ENCODE results near the gene CAMK2N1.

Gene CAMK2N1

DNA sequence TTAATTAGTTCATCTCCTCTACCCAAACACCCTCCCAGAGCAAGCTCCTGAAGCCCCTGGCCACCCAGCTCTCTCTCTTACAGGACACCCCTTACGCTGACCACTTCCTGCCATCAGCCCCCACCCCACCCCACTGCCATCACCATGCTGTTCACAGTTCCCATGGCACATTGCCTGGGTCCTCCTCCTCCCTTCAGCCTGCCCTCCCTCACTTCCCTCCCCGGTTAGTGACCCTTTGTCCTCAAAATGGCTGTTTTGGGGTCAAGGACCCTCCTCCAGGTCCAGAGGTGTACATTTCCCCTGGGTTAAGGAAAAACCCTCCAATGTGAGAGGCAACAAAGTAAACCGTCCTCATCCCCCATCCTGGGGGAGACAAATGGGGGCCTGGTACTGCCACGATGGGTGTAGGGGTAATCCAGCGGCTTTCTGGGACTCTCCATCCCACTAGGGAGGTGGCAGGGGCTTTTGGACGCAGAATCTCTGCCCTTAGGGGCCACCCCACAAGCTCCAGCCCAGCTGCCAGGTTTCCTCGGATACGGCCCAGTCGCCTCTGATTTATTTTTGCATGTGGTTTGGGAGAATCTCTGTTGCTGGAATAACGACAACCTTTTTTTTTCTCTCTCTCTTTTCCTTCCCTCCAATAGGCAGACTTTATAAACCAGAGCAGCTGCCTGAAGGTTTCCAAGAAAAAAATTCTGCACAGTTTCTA is 8.5 kb downstream of the CAMK2N1 start:
- DNase-seq: no peak

GRCh38 chr1:20476265-20477038 is 9.6 kb downstream of the CAMK2N1 start:
- DNase-seq: no peak

DNA sequence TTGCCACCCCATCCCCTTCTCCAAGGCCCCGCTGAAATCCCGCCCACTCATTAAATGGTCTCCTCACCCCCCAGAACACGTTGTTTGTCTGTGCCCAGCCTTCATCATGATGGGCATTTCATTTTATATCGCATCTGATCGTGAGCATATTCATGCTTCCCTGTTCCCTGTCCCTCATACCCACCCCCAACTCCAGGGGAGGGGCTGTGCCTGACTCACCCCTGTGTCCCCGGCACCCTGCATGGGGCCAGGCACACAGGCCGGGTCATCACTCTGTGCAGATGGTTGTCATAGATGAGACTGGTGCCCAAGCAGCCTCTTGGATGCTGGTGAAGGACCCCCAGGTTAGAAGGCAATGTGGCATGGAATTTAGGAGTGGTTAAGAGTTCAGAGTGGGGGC is 11.0 kb downstream of the CAMK2N1 start:
- no peak for DNase-seq

- no peak for DNase-seq
These were observed 11.6 kb downstream of the CAMK2N1 start for GRCh38 chr1:20474333-20474975.

- DNase-seq: no peak
These were observed 12.1 kb downstream of the CAMK2N1 start for GRCh38 chr1:20473894-20474293.

GRCh38 chr1:20472860-20473711 is 12.9 kb downstream of the CAMK2N1 start:
- no peak for DNase-seq

DNA sequence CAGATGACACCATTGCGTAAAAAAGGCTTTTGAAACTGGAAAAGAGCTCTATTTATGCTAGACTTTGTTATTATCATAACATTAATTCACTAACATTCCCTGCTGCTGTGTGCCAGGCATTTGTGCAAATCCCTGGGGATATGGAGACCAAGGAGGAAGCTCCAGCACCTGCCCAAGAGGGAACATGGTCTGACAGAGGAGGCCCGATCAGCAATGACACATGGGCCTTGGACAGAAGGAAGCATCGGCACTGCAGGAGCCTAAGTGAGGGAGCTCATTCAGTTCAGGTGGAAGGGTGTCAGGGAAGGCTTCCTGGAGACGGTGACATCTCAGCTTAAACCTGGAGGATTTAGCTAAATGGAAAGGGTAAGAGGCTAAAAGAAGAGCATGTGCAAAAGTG is 13.9 kb downstream of the CAMK2N1 start:
- DNase-seq: no peak

DNA sequence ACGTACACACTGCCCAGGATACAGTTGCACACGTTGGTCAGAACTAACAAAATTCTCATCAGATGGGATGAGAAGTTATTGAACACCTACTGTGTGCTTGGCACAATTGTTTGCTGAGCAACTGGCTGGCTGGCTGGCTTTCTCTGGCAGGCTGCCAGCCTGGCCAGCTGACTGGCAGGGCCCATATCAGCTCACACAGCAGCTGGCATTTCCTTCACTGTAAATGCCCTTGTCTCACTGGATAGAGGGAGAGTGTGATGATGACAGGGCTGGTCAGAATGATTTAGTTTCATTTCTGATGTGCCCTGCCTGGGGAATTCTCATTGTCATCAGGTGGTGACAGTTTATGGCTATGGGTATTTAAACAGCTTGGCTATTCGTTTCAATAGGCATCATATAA is 15.8 kb downstream of the CAMK2N1 start:
- no peak for DNase-seq

DNA sequence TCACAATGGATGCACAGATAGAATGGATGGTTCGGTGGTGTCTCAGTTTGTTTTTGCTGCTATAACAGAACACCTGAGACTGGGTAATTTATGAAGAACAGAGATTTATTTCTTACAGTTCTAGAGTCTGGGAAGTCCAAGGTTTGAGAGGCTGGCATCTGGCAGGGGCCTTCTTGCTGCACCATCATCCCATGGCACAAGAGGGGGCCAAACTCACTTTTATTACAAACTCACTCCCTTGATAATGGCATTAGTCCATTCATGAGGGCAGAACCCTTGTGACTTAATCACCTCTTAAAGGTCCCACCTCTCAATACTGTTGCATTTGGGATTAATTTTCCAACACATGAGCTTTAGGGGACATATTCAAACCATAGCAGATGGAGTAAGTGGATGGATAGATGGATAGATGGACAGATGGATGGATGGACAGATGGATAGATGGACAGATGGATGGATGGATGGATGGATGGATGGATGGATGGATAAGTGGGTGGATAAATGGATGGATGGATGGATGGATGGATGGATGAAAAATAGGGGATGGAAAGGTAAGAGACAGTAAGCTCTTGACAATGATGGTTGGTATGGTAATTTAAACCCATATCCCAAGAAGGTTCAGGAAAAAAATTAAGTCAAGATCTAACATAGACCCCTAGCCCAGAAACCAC is 16.5 kb downstream of the CAMK2N1 start:
- no peak for DNase-seq

DNA sequence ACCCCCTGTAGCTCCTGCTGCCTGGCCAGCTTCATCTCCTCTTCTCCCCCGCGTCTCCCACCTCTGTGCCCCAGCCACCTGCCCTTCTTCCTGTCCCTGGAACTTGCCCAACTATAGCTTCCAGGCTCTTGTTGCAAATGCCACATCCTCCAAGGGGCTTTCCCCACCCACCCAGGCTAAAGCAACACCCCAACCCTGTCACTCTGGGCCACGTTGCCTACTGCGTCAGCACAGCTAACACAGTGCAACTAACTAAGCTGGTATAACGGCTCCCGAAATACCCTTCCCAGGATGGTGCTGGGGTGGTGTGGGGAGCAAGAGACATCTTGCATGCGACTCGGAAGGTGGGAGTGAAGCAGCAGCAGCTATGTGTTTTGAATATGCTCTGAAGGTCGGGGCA is 19.7 kb downstream of the CAMK2N1 start:
- no peak for DNase-seq

DNA sequence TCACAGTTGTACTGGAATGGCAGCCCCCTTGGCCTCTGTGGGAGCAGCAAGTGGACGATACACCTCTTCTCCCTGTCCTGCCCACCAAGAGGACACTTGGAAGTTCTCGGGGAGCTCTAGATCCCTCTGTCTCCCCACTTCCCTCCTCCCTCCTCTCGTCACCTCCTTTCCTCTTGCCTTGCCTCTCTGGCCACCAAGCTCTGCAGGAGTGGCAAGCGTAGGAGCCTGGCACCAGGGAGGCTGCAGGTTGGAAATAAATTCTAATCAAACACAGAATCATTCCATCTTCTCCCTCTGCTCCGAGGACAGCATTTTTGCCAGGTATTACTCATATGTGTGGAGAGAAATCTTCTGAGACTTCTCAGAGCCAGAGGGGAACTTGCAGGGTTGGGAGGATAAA is 20.8 kb downstream of the CAMK2N1 start:
- no peak for DNase-seq

GRCh38 chr1:20463502-20463901 is 22.5 kb downstream of the CAMK2N1 start:
- DNase-seq: no peak

DNA sequence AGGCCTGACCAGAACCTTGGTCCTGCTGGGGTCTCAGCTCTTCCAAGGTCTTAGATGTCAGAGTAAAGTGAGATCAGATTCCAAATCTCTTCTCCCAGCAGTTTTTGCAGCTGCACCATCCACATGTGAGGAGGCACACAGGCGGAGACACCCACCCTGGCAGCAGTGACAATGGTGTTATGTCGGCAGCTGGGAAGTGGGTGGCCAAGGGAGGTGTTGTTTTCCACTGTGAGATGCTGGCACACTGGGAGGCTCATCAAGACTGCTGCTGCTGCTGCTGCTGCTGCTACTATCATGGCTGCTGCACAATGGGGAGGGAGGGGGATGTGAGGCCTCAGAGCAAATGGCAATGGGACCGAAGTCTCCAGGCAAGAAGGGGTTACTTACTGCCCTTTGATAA is 23.6 kb downstream of the CAMK2N1 start:
- no peak for DNase-seq

DNA sequence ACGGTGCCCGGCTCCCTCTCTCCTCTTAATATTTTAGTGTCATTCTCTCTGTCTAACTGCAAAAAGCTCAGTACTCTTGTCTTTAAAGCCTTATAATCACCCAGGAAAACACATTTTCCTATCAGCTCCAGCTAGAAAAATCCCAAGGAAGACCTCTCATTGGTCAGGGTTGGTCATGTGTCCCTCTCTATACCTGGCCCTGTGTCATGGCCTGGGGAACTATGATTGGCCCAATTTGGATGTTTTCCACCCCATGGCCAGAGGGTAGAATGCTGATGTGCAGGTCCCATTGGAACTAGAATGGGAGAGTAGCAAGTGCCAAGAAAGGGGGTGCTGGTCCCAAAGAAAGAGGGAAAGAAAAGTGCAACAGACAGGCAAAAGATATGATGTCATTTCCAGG is 27.3 kb downstream of the CAMK2N1 start:
- DNase-seq: no peak

- DNase-seq: no peak
These were observed 32.0 kb downstream of the CAMK2N1 start for GRCh38 chr1:20454004-20454403.

GRCh38 chr1:20449735-20450311 is 36.2 kb downstream of the CAMK2N1 start:
- DNase-seq: no peak

GRCh38 chr1:20448671-20449071 is 37.3 kb downstream of the CAMK2N1 start:
- DNase-seq: no peak

DNA sequence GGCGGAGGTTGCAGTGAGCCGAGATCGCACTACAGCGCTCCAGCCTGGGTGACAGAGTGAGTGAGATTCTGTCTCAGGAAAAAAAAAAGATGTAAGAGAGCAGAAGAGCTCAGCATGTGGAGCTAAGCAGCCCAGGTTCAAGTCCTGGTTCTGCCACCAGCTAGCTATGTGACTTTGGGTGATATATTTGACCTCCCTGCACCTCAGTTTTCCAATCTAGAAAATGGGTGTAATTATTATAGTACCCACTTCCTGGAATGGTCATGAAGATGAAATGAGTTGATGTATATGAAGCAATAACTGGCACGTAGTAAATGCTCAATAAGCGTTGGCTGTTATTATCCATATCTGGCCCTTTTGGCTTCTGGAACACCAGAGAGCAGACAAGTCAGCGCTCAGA is 38.2 kb downstream of the CAMK2N1 start:
- no peak for DNase-seq

DNA sequence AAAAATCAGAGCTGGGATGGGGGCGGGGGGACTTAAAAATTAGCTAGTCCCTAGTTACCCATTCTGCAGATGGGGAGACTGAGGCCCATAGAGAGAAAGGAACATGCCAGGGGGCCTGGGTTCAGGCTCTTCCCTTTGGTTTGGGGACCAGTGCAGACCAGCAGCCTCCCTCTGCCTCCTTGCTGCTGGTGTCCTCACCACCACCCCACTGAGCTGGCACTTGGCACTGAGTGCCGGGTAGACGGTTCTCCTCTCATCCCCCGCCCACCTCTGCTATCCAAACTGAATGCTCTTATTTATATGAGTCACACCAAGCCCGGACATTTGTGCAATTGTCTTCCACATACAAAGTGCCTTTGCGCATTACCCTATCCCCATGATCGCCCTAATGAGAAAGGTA is 39.2 kb downstream of the CAMK2N1 start:
- DNase-seq: no peak

DNA sequence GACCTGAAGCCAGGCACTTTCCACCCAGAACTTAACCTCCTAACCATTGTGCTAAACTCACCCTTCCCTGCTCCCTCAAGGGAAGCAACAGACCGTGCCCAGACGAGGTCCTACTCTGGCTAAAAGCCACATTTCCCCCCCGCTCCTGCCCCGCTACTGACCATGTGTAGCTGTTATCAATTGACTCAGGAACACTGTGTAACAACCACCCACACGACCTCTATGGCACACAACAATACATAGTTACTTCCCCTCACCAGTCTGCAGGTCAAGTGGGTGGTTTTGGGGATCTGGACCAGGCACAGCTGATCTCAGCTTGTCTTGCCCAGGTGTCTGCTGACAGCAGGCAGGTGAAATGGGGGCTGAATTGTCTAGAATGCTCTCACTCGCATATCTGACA is 40.1 kb downstream of the CAMK2N1 start:
- DNase-seq: no peak

DNA sequence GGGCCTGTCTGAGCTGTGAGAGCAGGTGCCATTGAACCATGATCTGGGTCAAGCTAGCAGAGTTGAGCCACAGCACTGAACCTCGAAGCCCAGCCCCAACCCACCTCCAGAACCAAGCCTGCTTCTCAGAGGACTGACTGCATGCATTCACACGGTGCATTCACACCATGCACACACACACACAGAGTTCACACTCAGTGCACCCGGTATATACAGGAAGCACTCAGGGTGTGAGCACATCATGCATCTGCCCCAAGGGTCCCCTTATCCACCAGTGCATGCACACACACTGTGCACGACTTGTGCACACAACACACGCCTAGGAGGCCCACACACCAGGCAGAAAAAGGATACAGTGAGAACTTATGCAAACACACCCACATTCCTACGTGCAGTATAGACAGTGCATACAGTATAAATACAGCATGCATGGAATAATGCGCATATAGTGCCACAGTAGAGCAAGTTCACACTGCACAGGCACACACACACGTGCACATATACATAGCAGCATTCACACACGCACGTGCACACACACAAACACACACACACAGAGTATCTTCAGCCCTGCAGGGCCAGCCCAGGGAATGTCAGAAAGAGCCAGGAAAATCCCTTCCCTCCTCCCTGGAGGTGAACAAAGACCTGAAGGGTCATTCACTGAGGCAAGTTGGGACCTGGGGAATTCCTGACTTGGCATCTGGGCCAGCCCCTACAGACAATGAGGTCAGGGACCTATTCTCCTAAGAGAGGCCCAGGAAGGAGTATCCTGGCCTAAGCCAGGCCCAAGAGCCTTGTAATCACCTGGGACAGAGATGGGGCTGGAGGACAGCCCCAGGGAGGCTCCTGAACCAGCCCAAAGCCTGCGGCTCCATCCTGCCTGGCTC is 42.1 kb downstream of the CAMK2N1 start:
- no peak for DNase-seq

All from amniotic stem cell (primary cell).